ENCODE measurements around the gene BARD1.

DNA sequence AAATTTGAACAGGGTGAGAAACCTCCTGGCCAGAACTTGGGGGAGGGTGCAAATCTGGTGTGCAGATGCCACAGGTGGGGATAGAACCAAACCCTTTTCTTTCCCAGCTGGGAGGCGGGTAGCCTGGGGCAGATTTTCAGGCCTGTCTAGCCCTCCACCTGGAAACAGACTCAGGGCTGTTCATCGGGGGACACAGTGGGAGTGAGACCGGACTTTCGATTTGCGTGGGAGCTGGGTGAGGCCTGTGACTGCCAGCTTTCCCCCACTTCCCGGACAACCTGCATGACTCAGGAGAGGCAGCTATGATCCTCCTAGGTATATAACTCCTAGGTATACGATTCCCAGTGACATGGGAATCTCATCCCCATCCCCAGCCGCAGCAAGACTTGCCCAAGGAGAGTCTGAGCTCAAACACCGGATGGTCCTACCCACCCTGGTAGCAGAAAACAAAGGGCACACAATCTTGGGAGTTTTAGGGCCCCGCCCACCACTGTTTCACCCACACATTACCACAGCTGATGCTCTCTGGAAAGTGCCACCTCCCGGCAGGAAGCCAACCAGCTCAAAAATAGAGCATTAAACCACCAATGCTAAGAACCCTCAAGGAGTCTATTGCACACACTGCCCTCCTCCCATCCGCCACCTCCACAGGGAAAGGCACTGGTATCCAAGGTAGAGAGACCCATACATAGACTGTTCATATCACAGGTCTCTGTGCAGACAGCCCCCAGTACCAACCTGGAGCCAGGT lies 92.5 kb downstream of the BARD1 start:
- TF ChIP-seq ARNTL (CRISPR knock-in tag; IDR thresholded peaks at IDR 0.05; ENCODE audit: borderline replicate concordance, low read depth) (no peak), SNAI2 (CRISPR knock-in tag; IDR thresholded peaks at IDR 0.05) (no peak), TCF4 (CRISPR knock-in tag; IDR thresholded peaks at IDR 0.05; ENCODE audit: borderline replicate concordance) (no peak), ISL1 (CRISPR knock-in tag; IDR thresholded peaks at IDR 0.05) (no peak), ESRRG (CRISPR knock-in tag; IDR thresholded peaks at IDR 0.05) (no peak), PPARA (CRISPR knock-in tag; IDR thresholded peaks at IDR 0.05; ENCODE audit: borderline replicate concordance) (no peak), OSR1 (CRISPR knock-in tag; IDR thresholded peaks at IDR 0.05) (no peak)
- TF ChIP-seq, protein P1, sequence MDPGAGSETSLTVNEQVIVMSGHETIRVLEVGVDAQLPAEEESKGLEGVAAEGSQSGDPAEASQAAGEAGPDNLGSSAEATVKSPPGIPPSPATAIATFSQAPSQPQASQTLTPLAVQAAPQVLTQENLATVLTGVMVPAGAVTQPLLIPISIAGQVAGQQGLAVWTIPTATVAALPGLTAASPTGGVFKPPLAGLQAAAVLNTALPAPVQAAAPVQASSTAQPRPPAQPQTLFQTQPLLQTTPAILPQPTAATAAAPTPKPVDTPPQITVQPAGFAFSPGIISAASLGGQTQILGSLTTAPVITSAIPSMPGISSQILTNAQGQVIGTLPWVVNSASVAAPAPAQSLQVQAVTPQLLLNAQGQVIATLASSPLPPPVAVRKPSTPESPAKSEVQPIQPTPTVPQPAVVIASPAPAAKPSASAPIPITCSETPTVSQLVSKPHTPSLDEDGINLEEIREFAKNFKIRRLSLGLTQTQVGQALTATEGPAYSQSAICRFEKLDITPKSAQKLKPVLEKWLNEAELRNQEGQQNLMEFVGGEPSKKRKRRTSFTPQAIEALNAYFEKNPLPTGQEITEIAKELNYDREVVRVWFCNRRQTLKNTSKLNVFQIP (CRISPR knock-in tag; IDR thresholded peaks at IDR 0.05; ENCODE audit: borderline replicate concordance, low read depth): no peak
- TF ChIP-seq, protein P2, sequence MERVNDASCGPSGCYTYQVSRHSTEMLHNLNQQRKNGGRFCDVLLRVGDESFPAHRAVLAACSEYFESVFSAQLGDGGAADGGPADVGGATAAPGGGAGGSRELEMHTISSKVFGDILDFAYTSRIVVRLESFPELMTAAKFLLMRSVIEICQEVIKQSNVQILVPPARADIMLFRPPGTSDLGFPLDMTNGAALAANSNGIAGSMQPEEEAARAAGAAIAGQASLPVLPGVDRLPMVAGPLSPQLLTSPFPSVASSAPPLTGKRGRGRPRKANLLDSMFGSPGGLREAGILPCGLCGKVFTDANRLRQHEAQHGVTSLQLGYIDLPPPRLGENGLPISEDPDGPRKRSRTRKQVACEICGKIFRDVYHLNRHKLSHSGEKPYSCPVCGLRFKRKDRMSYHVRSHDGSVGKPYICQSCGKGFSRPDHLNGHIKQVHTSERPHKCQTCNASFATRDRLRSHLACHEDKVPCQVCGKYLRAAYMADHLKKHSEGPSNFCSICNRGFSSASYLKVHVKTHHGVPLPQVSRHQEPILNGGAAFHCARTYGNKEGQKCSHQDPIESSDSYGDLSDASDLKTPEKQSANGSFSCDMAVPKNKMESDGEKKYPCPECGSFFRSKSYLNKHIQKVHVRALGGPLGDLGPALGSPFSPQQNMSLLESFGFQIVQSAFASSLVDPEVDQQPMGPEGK (CRISPR knock-in tag; IDR thresholded peaks at IDR 0.05; ENCODE audit: borderline replicate concordance): no peak
- TF ChIP-seq, protein P3, sequence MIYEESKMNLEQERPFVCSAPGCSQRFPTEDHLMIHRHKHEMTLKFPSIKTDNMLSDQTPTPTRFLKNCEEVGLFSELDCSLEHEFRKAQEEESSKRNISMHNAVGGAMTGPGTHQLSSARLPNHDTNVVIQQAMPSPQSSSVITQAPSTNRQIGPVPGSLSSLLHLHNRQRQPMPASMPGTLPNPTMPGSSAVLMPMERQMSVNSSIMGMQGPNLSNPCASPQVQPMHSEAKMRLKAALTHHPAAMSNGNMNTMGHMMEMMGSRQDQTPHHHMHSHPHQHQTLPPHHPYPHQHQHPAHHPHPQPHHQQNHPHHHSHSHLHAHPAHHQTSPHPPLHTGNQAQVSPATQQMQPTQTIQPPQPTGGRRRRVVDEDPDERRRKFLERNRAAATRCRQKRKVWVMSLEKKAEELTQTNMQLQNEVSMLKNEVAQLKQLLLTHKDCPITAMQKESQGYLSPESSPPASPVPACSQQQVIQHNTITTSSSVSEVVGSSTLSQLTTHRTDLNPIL (CRISPR knock-in tag; IDR thresholded peaks at IDR 0.05; ENCODE audit: low read depth): no peak
